Left lung (tissue), 14 donors: Measurements from ENCODE around the gene RPS5. TPM values are rescaled to one million over a fixed set of nuclear protein-coding genes. Genes with fewer than 3 reads are reported as not detected.

Source experiments
- ATAC-seq: fragments of 200-7000 bp; cut with Tn5 transposase; one replicate; pipeline ENCODE4 v1.9.1; 2020; ENCODE audit warnings: moderate library complexity
- DNase-seq, 4 donors: peaks; one replicate each; pipeline ENCODE4 v3.0.0-alpha.2; 2013 to 2020
- H3K27ac ChIP-seq, 2 donors: fragments of 200-600 bp; sonication (generic) in 1 of 2; one replicate each; pipeline versions ENCODE4 v1.5.0 to v1.8.0; 2020 to 2021
- H3K27me3 ChIP-seq, 2 donors: fragments of 200-600 bp; sonication (generic) in 1 of 2; one replicate each; pipeline versions ENCODE4 v1.5.0 to v1.8.0; 2020 to 2021
- H3K36me3 ChIP-seq, 2 donors: fragments of 200-600 bp; sonication (generic) in 1 of 2; one replicate each; pipeline versions ENCODE4 v1.5.0 to v1.8.0; 2020 to 2021
- H3K4me1 ChIP-seq, 2 donors: fragments of 200-600 bp; one replicate each; pipeline ENCODE4 v1.8.0; 2021
- H3K4me3 ChIP-seq, 2 donors: fragments of 200-600 bp; sonication (generic) in 1 of 2; one replicate each; pipeline versions ENCODE4 v1.5.0 to v1.8.0; 2020 to 2021; ENCODE audit warnings: mild to moderate bottlenecking in 1 of 2
- H3K9me3 ChIP-seq, 2 donors: fragments of 200-600 bp; sonication (generic) in 1 of 2; one replicate each; pipeline versions ENCODE4 v1.5.0 to v1.8.0; 2020 to 2021
- CTCF ChIP-seq, 2 donors: fragments of 200-600 bp; sonication (generic) in 1 of 2; IDR thresholded peaks; one replicate each; pipeline versions ENCODE4 v1.5.0 to v1.8.0; 2021; ENCODE audit warnings: antibody characterized with exemption in 2 of 2
- intact Hi-C, 2 donors: fragments of 100-400 bp; cut with DNase I; formaldehyde crosslinking; loops; one replicate each; pipeline versions ENCODE4 v1.11.2 to v1.14.2; 2022
- long read RNA-seq, 12 donors: library from polyadenylated mRNA in 2 of 12; unstranded in 2 of 12; transcript quantifications; one replicate each; pipeline ENCODE4 v2.0.0 and lab custom pipeline, GENCODE V29; 2019 to 2026
- polyA plus RNA-seq, 6 donors: library from polyadenylated mRNA; unstranded; fragments of 120-200 nt; gene quantifications; one replicate each; pipeline ENCODE4 v1.2.1, GENCODE V29; 2013; ENCODE audit not compliant: insufficient read length in 6 of 6
- total RNA-seq, 2 donors: library from RNA; stranded (reverse); fragmentation: NEBNext Ultra II Directional; extraction: Animal tissue kit (Norgen Biotek cat#: 25700); gene quantifications; one replicate each; pipeline ENCODE4 v1.2.1, GENCODE V29; 2021
- donor health status: DM: no; HTN: yes; CAD: no.
- donor health status: DM: no; HTN: no; CAD: no.

RPS5 gene
- total RNA-seq, result 1,000 to 10,000 TPM in 1 of 2 donors, 100 to 1,000 TPM in 1; 842 to 1,045 TPM
- polyA plus RNA-seq, result 1,000 to 10,000 TPM; 1,242 to 1,479 (median 1,313) TPM
- long read RNA-seq, donor 1, transcript RPS5-201 (6 exons, 740 nt), result major isoform, 1,241 of 1,616 reads
- long read RNA-seq, donor 1, transcript RPS5-208 (2 exons, 523 nt), result minor isoform, 12 of 1,616 reads
- long read RNA-seq, donor 1, transcript RPS5-207 (1 exons, 1,747 nt), result minor isoform, 14 of 1,616 reads
- long read RNA-seq, donor 1, transcript RPS5-202 (5 exons, 1,520 nt), result minor isoform, 94 of 1,616 reads
- long read RNA-seq, donor 1, partial matches to known transcripts, result 206 of 1,616 reads
- long read RNA-seq, donor 1, other reads (novel, unspliced or antisense), result 37 of 1,616 reads
- long read RNA-seq, donor 2, transcript RPS5-206 (4 exons, 970 nt), result minor isoform, 16 of 1,600 reads
- long read RNA-seq, donor 2, transcript RPS5-202 (5 exons, 1,520 nt), result minor isoform, 118 of 1,600 reads
- long read RNA-seq, donor 2, transcript RPS5-207 (1 exons, 1,747 nt), result minor isoform, 53 of 1,600 reads
- long read RNA-seq, donor 2, transcript RPS5-201 (6 exons, 740 nt), result major isoform, 989 of 1,600 reads
- long read RNA-seq, donor 2, partial matches to known transcripts, result 392 of 1,600 reads
- long read RNA-seq, donor 2, other reads (novel, unspliced or antisense), result 27 of 1,600 reads
- long read RNA-seq, donor 3, transcript RPS5-207 (1 exons, 1,747 nt), result minor isoform, 5 of 1,144 reads
- long read RNA-seq, donor 3, transcript RPS5-206 (4 exons, 970 nt), result minor isoform, 11 of 1,144 reads
- long read RNA-seq, donor 3, transcript RPS5-202 (5 exons, 1,520 nt), result minor isoform, 40 of 1,144 reads
- long read RNA-seq, donor 3, transcript RPS5-201 (6 exons, 740 nt), result major isoform, 930 of 1,144 reads
- long read RNA-seq, donor 3, partial matches to known transcripts, result 131 of 1,144 reads
- long read RNA-seq, donor 3, other reads (novel, unspliced or antisense), result 23 of 1,144 reads
- long read RNA-seq, donor 4, transcript RPS5-201 (6 exons, 740 nt), result major isoform, 1,380 of 1,440 reads
- long read RNA-seq, donor 4, transcript RPS5-202 (5 exons, 1,520 nt), result minor isoform, 32 of 1,440 reads
- long read RNA-seq, donor 4, partial matches to known transcripts, result 5 of 1,440 reads
- long read RNA-seq, donor 4, other reads (novel, unspliced or antisense), result 21 of 1,440 reads
- long read RNA-seq, donor 5, transcript RPS5-201 (6 exons, 740 nt), result major isoform, 918 of 1,230 reads
- long read RNA-seq, donor 5, transcript RPS5-202 (5 exons, 1,520 nt), result minor isoform, 62 of 1,230 reads
- long read RNA-seq, donor 5, transcript RPS5-207 (1 exons, 1,747 nt), result minor isoform, 14 of 1,230 reads
- long read RNA-seq, donor 5, transcript RPS5-206 (4 exons, 970 nt), result minor isoform, 16 of 1,230 reads
- long read RNA-seq, donor 5, partial matches to known transcripts, result 177 of 1,230 reads
- long read RNA-seq, donor 5, other reads (novel, unspliced or antisense), result 36 of 1,230 reads
- long read RNA-seq, donor 6, transcript RPS5-206 (4 exons, 970 nt), result minor isoform, 19 of 1,619 reads
- long read RNA-seq, donor 6, transcript RPS5-207 (1 exons, 1,747 nt), result minor isoform, 36 of 1,619 reads
- long read RNA-seq, donor 6, transcript RPS5-201 (6 exons, 740 nt), result major isoform, 1,205 of 1,619 reads
- long read RNA-seq, donor 6, transcript RPS5-202 (5 exons, 1,520 nt), result minor isoform, 69 of 1,619 reads
- long read RNA-seq, donor 6, partial matches to known transcripts, result 245 of 1,619 reads
- long read RNA-seq, donor 6, other reads (novel, unspliced or antisense), result 32 of 1,619 reads
- long read RNA-seq, donor 7, transcript RPS5-207 (1 exons, 1,747 nt), result minor isoform, 10 of 1,072 reads
- long read RNA-seq, donor 7, transcript RPS5-202 (5 exons, 1,520 nt), result minor isoform, 103 of 1,072 reads
- long read RNA-seq, donor 7, transcript RPS5-201 (6 exons, 740 nt), result major isoform, 833 of 1,072 reads
- long read RNA-seq, donor 7, transcript RPS5-206 (4 exons, 970 nt), result minor isoform, 13 of 1,072 reads
- long read RNA-seq, donor 7, partial matches to known transcripts, result 89 of 1,072 reads
- long read RNA-seq, donor 7, other reads (novel, unspliced or antisense), result 20 of 1,072 reads
- long read RNA-seq, donor 8, transcript RPS5-206 (4 exons, 970 nt), result minor isoform, 11 of 726 reads
- long read RNA-seq, donor 8, transcript RPS5-201 (6 exons, 740 nt), result major isoform, 592 of 726 reads
- long read RNA-seq, donor 8, transcript RPS5-202 (5 exons, 1,520 nt), result minor isoform, 43 of 726 reads
- long read RNA-seq, donor 8, partial matches to known transcripts, result 69 of 726 reads
- long read RNA-seq, donor 8, other reads (novel, unspliced or antisense), result 5 of 726 reads
- long read RNA-seq, donor 9, transcript RPS5-201 (6 exons, 740 nt), result major isoform, 9 of 18 reads
- long read RNA-seq, donor 9, partial matches to known transcripts, result 7 of 18 reads
- long read RNA-seq, donor 9, other reads (novel, unspliced or antisense), result 0 of 18 reads
- long read RNA-seq, donor 10, transcript RPS5-202 (5 exons, 1,520 nt), result minor isoform, 17 of 1,830 reads
- long read RNA-seq, donor 10, transcript RPS5-201 (6 exons, 740 nt), result major isoform, 1,773 of 1,830 reads
- long read RNA-seq, donor 10, transcript RPS5-204 (5 exons, 536 nt), result minor isoform, 10 of 1,830 reads
- long read RNA-seq, donor 10, partial matches to known transcripts, result 3 of 1,830 reads
- long read RNA-seq, donor 10, other reads (novel, unspliced or antisense), result 22 of 1,830 reads
- long read RNA-seq, donor 11, result 0 reads
- long read RNA-seq, donor 12, transcript RPS5-201 (6 exons, 740 nt), result major isoform, 744 of 929 reads
- long read RNA-seq, donor 12, transcript RPS5-206 (4 exons, 970 nt), result minor isoform, 10 of 929 reads
- long read RNA-seq, donor 12, transcript RPS5-202 (5 exons, 1,520 nt), result minor isoform, 44 of 929 reads
- long read RNA-seq, donor 12, partial matches to known transcripts, result 104 of 929 reads
- long read RNA-seq, donor 12, other reads (novel, unspliced or antisense), result 20 of 929 reads

- DNase-seq (peak; percentile 95 to 99 (median 96)), ATAC-seq (peak; percentile 94)
- TF ChIP-seq CTCF (IDR thresholded peaks at IDR 0.05), result no peak
- intact Hi-C loops, result no loop called here
- H3K27ac ChIP-seq, result peak within 1 kb of the TSS; percentile 96 to 98
- H3K27me3 ChIP-seq, result no peaks in the 10 kb centered on the region
- no peaks in the 10 kb centered on the region for H3K9me3 ChIP-seq
- H3K4me1 ChIP-seq, result peaks cover 14 to 65% of the 10 kb centered on the region in 2 donors
- peaks cover 0 to 38% of the 10 kb centered on the region in 2 donors for H3K36me3 ChIP-seq
- peak within 1 kb of the TSS; percentile 74 to 78 for H3K4me3 ChIP-seq
Measured at GRCh38 chr19:58386576-58387337, at the start of gene RPS5. Gene RPS5, plus strand, starts transcription at chr19:58387269. Its CDS starts 869 bp downstream, at chr19:58388138.

GRCh38 chr19:58338336-58338735 is 48.7 kb upstream of the RPS5 start:
- peaks cover 0 to 67% of the 10 kb centered on the region in 2 donors for H3K36me3 ChIP-seq
- ATAC-seq, result no peak
- TF ChIP-seq CTCF (IDR thresholded peaks at IDR 0.05), result no peak

GRCh38 chr19:58338825-58339558 is 48.1 kb upstream of the RPS5 start:
- ATAC-seq, result no peak
- H3K4me3 ChIP-seq, result no peak overlapping the region
- intact Hi-C loops, result no loop called here

More at GRCh38 chr19:58338336-58338735, 48.7 kb upstream of the RPS5 start:
- Histone ChIP-seq H3K27me3 (no peaks in the 10 kb centered on the region), H3K4me1 (no peaks in the 10 kb centered on the region), H3K9me3 (no peaks in the 10 kb centered on the region), H3K4me3 (no peak overlapping the region), H3K27ac (no peak overlapping the region)
- intact Hi-C loops, result no loop called here
- no peak for DNase-seq

More at GRCh38 chr19:58338825-58339558, 48.1 kb upstream of the RPS5 start:
- no peak overlapping the region for H3K27ac ChIP-seq
- DNase-seq, result no peak
- no peaks in the 10 kb centered on the region for H3K4me1 ChIP-seq
- H3K36me3 ChIP-seq, result peaks cover 0 to 67% of the 10 kb centered on the region in 2 donors
- no peaks in the 10 kb centered on the region for H3K9me3 ChIP-seq
- H3K27me3 ChIP-seq, result no peaks in the 10 kb centered on the region
- no peak for TF ChIP-seq CTCF (IDR thresholded peaks at IDR 0.05)
